HG02588 (cell line): Measurements from ENCODE around the gene TJP1.
"Not testable (repeated sequence)": the region's sequence is repeated elsewhere in the genome, so short reads cannot be mapped to it uniquely, and the experiment has no call there.

Experiments
- ATAC-seq: cut with Tn5 transposase; IDR thresholded peaks from one replicate; pipeline ENCODE4 v1.9.1; 2021; ENCODE audit warnings: mild to moderate bottlenecking, moderate library complexity; ENCODE audit not compliant: unreplicated experiment

The TJP1 gene

DNA sequence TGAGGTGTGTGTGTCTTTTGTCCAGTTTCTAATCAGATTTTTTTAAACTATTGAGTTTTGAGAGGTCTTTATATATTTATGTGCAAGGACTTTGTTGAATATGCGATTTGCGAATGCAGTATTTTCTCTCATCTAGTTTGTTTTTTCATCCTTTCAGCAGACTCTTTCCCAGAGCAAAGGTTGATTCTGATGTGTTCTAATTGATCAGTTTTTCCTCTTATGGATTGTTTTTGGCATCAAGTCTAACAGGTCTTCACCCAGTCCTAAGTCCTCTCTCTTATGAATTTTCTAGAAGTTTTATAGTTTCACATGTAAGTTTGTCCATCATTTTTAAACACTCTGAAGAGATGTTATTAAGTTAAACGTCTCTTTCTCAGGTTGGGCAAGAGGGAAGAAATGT lies 17.8 kb upstream of the TJP1 start:
- ATAC-seq = no peak

- no peak for ATAC-seq
Measured at GRCh38 chr15:29838352-29839010, 16.2 kb upstream of the TJP1 start.

- no peak for ATAC-seq
Measured at GRCh38 chr15:29835301-29835700, 13.0 kb upstream of the TJP1 start.

- no peak for ATAC-seq
Measured at GRCh38 chr15:29832709-29833108, 10.4 kb upstream of the TJP1 start.

DNA sequence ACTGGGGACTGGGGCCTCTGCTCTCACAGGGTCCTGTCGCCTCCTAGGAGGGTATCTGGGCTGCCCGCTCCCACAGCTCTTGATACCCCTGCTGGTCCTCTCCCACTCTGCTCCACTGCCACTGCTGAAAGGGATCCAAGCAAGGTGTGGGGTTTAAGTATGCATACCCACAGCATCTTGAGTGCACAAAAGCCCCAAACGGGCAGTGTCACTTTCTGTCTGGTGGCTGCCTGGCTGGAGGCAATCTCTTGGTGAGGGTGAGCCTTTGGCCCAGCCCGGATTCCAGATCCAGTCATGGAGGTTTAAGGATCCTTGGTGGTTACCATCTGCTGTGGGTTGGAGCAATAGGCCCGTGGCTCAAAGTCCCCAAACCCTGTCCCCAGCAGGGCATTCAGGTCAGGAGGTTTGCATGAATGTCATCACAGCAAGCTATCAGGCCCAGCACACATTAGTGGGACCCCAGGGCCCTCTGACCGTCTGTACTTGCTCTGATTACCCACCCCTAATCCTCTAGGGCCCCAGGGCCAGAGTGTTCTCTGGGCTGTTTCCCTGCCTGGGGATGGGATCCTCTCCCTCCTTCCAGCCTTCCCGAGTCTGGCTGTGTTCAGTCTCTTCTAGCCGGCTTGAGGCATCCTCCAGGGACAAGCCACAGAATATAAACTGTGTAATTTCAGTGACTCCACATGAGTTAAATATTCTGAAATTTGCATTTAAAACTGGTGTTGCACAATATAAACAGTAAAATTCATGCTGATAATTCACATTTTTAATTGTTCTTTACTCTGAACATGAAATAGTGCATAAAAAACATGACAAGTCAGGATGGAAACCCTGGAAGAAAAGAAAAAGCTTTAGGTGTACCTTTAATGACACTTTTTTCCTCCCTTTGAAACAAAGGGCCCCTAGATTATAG lies 4.9 kb upstream of the TJP1 start:
- ATAC-seq = no peak

DNA sequence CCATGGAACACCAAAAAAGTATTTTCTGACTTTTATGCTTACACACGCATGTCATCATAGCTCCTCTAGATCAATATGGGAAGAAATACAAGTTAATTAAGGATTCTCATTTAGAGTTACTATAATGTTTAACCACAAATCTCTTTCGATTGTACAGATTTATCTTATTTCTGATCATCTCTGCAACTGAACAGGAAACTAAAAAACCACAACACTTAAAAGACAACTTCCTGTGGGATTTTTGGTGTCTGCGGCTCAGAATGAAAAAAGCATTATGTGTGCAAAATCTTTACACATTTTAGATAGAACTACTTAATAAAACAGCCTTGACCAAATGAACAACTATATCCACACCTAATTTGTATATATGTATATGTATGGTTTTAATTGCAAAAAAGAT lies 3.0 kb upstream of the TJP1 start:
- no peak for ATAC-seq

- no peak for ATAC-seq
Measured at GRCh38 chr15:29822684-29823459, 604 bp upstream of the TJP1 start.

GRCh38 chr15:29821416-29822099 lies 710 bp downstream of the TJP1 start:
- ATAC-seq = peak; percentile 62

DNA sequence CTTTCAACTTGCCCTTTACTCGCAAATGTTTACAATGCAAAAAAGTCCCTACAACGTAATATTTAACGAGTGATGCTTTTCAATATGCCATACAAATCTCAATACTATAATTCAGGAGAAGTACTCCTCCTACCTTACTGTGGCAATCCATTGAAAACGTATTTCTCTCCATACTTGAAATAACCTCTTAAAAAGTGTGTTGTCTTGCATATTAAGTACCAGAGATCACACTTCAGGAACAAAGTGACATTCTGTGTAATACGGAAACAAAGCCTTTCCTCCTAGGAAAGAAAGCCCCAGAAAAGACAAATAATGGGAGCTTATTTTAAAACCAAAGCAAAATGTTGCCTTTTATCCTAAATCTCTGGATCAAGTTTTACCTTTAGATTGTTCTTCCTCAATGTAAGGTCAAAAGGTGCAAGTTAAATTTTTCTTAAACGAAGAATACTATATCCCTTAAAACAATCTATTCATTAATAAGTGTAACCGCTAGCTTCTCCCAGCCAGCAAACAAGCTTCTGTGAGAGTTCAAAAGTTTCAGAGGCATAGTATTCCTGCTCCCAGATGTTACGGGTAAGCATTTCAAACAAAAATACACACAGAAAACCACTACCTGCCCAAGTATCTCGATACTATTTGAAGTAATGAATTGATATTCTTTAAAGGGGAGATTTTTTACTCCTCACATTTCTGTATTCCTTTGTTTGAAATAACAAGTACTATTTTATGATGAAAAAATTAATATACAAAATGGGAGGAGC lies 1.7 kb downstream of the TJP1 start:
- no peak for ATAC-seq

- ATAC-seq = no peak
Measured at GRCh38 chr15:29819979-29820378, 2.3 kb downstream of the TJP1 start.

GRCh38 chr15:29818141-29818540 lies 4.1 kb downstream of the TJP1 start:
- ATAC-seq = no peak

DNA sequence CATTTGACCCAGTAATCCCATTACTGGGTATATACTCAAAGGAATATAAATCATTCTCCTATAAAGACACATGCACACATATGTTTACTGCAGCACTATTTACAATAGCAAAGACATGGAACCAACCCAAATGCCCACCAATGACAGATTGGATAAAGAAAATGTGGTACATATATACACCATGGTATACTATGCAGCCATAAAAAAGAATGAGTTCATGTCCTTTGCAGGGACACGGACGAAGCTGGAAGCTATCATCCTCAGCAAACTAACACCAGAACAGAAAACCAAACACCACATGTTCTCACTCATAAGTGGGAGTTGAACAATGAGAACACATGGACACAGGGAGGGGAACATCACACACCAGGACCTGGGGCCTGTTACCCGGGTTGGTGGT lies 4.8 kb downstream of the TJP1 start:
- ATAC-seq = not testable (repeated sequence)

DNA sequence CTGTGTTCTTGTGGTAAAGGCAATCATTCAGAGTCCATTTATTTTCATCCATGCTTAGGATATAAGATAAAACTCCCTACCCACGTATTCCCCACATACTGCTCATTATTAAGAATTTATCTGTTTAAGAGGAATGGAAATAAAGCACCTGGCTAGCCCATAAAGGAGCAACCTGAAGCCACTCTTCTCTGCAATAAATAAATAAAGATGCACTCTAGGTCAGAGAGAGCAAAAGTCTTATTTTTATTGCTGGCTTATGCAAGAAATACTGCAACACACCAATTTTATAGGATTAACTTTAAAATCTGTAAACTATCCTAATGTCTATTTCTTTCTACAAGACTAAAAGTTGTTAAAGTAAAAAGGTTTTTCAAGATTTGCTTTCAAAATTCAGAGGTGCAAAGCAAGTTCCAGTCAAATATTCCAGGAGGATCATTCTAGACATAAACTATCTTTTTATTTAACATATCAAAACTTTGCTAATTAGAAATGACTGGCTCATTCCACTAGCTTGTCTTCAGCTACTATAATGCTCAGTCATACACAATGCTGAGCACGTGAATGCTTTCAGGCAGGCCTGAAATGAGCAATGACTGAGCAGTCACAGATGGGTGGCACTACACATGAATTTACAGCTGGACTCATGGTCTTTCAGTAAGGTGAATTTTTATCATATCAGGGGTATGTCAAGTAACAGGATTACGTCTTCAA lies 7.1 kb downstream of the TJP1 start:
- ATAC-seq = no peak

DNA sequence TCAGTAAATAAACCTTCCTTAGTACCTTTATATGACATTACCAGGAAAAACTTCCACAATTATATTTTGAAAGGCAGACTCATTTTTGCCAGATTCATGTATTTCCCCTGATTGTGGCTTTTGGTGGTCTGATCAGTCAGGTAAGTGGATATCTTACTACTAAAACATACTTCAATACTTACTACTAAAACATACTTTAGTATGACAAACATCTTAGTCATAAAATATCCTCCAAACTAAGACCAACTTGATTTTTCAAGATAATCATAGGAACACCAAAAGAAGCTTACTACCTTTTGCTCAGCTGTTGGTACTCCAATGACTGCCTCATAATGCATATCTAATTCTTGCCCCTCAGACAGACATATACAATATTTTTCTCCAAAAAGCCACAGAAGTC lies 9.3 kb downstream of the TJP1 start:
- ATAC-seq = no peak

GRCh38 chr15:29812384-29812694 lies 9.9 kb downstream of the TJP1 start:
- ATAC-seq = no peak

DNA sequence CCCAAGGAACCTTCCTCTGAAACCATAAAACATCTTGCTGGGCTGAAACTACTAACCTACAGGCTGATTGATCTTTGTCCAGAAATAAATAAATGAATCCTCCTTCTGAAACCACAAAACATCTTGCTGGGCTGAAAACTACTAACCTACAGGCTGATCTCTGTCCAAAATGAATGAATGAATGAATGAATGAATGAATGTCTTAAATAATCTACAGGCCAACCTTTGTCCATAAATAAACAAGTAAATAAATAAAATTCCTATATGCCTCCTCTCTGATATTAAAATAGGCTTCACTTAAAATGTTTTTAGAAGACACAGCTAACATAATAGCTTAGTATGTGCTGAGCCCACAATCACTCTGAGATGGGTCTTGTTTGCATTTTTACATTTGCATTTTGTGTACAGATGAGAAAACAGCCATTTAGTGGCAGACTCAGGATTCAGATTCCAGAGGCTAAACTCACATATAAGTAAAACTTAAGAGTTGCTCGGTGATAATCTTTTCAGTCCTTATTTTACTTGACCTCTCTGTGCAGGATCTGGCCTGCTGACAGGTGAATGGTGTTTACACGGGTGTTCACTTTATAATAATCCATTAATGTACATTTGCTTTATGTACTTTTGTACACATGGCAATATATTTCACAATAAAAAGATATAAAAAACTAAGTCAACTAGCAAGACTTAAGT lies 10.4 kb downstream of the TJP1 start:
- no peak for ATAC-seq

GRCh38 chr15:29805708-29806104 lies 16.6 kb downstream of the TJP1 start:
- no peak for ATAC-seq

GRCh38 chr15:29805043-29805707 lies 17.1 kb downstream of the TJP1 start:
- no peak for ATAC-seq

DNA sequence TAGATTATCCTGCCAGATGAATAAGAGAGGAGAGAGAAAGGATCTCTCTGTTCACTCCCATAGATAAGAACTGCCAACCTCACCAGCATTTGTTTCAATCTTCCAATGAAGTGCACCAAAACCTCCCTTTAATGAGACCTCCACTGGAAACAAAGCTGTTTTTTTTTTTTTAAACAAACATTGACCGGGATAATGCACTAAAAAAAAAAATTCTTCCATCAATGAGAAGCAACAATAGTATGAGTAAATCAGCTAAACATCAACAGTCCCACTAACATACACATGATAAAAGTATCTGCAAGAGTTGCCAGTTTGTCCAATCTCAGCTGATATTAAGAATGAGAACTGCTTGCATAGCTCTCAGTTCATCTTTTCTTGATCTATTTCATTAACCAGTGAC lies 19.9 kb downstream of the TJP1 start:
- no peak for ATAC-seq
